Midbrain (tissue), 1 donor: ENCODE measurements around the gene SYTL2.

Source experiments
- DNase-seq: peaks from one replicate; lab custom pipeline; 2025; lab: John Stamatoyannopoulos, UW

SYTL2 gene

GRCh38 chr11:85651118-85651517 lies 159.8 kb downstream of the SYTL2 start:
- DNase-seq: no peak

- peak; percentile 89 for DNase-seq
These were observed 163.2 kb downstream of the SYTL2 start, which contains the start of gene TMEM126A for GRCh38 chr11:85647604-85648299. Gene TMEM126A, plus strand, starts transcription at chr11:85647967. Its CDS starts 2,289 bp downstream, at chr11:85650256.

- DNase-seq: no peak
These were observed 163.9 kb downstream of the SYTL2 start for GRCh38 chr11:85647078-85647477.
